ENCODE measurements around the gene NKAP. TPM values are rescaled to one million over a fixed set of nuclear protein-coding genes. Genes with fewer than 3 reads are reported as not detected.
A peak's percentile ranks its signal among the peaks of the same experiment; 100 is the strongest.
"Not testable (repeated sequence)": the region's sequence is repeated elsewhere in the genome, so short reads cannot be mapped to it uniquely, and the experiment has no call there.

NKAP gene
- total RNA-seq = 10 to 100 TPM; 17.1 to 18.7 TPM
- polyA plus RNA-seq = 1 to 10 TPM; 2.4 to 6.3 (median 2.8) TPM
- total RNA-seq = 27.2 to 40.3 (median 33.4) reads per million in 6 experiments

- Mint-ChIP-seq H3K36me3 (peaks cover 0 to 12% (median 0%) of the 10 kb centered on the region in 3 donors), H3K9me3 (no peaks in the 10 kb centered on the region), H3K4me1 (peaks cover 7 to 28% (median 23%) of the 10 kb centered on the region in 4 donors), H3K4me3 (peak within 1 kb of the TSS; percentile 88 to 100 (median 94)), H3K27me3 (no peaks in the 10 kb centered on the region), H3K27ac (peak within 1 kb of the TSS; percentile 90 to 98 (median 97))
- DNase-seq (peak; percentile 46 to 87 (median 78)), ATAC-seq (peak; percentile 85 to 88)
- POLR2A ChIA-PET = interaction anchor here (0.6 to 1.0 kb wide), 3 partner anchors 13 to 472 kb away, joined by 3 to 5 read pairs (median 4); no protein-coding TSS in a partner anchor
Measured at GRCh38 chrX:119943185-119943988, at the start of gene NKAP. Gene NKAP (minus strand): TSS chrX:119943751. CDS start chrX:119943605, 146 bp downstream.

- Mint-ChIP-seq H3K36me3 (no peaks in the 10 kb centered on the region), H3K4me3 (peak overlapping the region; percentile 56 to 87 (median 73)), H3K9me3 (peaks cover 0 to 3% (median 0%) of the 10 kb centered on the region in 9 donors), H3K27me3 (peaks cover 29 to 75% (median 55%) of the 10 kb centered on the region in 5 donors), H3K4me1 (peaks cover 6 to 18% (median 17%) of the 10 kb centered on the region in 4 donors), H3K27ac (no peak overlapping the region)
- POLR2A ChIA-PET = interaction anchor here (0.6 kb wide), 2 partner anchors 119 to 406 kb away, joined by 3 read pairs; no protein-coding TSS in a partner anchor
- peak; percentile 40 to 48 for ATAC-seq
- DNase-seq = no peak
Measured at GRCh38 chrX:119991005-119991787, 47.6 kb upstream of the NKAP start.

GRCh38 chrX:119990556-119991004 lies 47.0 kb upstream of the NKAP start:
- Mint-ChIP-seq H3K9me3 (peaks cover 0 to 3% (median 0%) of the 10 kb centered on the region in 9 donors), H3K4me1 (peaks cover 6 to 18% (median 17%) of the 10 kb centered on the region in 4 donors), H3K27me3 (peaks cover 30 to 75% (median 55%) of the 10 kb centered on the region in 5 donors), H3K4me3 (peak overlapping the region; percentile 56 to 87 (median 73)), H3K27ac (peak overlapping the region in 2 of 10 donors; percentile 22 to 43), H3K36me3 (no peaks in the 10 kb centered on the region)
- DNase-seq (peak in 1 of 10 donors; percentile 3), ATAC-seq (peak; percentile 18 to 39)
- POLR2A ChIA-PET = no interaction called here

DNA sequence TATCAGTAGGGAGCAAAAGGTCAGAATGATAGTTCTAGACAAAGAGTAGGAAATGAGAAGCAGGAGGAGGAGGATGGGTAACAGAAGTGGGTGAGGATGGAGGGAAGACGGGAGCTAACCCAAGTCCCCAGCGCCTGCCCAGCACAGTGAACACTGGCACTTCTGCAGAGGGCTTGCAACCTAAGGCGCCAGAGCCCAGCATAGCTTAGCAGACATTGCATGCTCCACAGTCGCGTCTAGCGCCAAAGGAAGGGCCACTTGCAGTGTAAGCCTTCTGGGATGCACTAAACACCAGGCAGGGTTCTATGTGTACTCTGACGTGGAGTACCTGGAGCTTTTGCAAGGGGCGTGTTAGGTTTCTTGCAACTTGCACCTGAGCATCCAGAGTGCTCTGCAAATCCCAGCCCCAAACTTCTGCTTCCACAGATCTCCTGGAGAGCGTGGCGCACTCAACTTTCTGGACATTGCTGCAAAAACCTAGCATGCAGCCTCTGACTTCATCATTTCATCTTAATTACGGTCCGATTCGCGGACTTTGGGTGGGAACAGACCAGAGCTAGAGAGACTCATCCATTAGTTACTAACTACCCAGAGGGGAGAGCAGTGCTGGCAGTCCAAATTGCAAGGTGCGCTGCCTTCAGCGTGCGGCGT lies 46.5 kb upstream of the NKAP start:
- Mint-ChIP-seq H3K4me3 (peak overlapping the region; percentile 56 to 87 (median 73)), H3K27me3 (peaks cover 28 to 70% (median 52%) of the 10 kb centered on the region in 5 donors), H3K36me3 (no peaks in the 10 kb centered on the region), H3K4me1 (peaks cover 6 to 18% (median 17%) of the 10 kb centered on the region in 4 donors), H3K9me3 (peaks cover 0 to 3% (median 0%) of the 10 kb centered on the region in 9 donors), H3K27ac (peak overlapping the region in 1 of 10 donors; percentile 22)
- ATAC-seq (peak; percentile 59), DNase-seq (no peak)
- POLR2A ChIA-PET = no interaction called here

DNA sequence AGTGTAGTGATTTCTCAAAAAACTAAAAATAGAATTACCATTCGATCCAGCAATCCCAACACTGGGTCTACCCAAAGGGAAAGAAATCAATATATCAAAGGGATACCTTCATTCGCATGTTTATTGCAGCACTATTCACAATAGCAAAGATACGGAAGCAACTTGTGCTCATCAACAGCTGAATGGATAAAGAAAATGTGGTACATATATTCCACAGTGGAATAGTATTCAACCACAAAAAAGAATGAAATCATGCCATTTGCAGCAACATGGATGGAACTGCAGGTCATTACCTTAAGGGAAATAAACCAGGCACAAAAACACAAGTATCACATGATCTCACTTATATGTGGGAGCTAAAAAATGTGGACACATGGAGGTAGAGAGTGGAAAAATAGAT lies 42.7 kb upstream of the NKAP start:
- H3K36me3 Mint-ChIP-seq = no peaks in the 10 kb centered on the region
- peaks cover 3 to 15% (median 11%) of the 10 kb centered on the region in 4 donors for H3K4me1 Mint-ChIP-seq
- peaks cover 0 to 5% (median 0%) of the 10 kb centered on the region in 9 donors for H3K9me3 Mint-ChIP-seq

GRCh38 chrX:119984652-119985051 lies 41.1 kb upstream of the NKAP start:
- H3K36me3 Mint-ChIP-seq = no peaks in the 10 kb centered on the region
- POLR2A ChIA-PET = no interaction called here
- H3K4me1 Mint-ChIP-seq = peaks cover 0 to under 1% (median under 1%) of the 10 kb centered on the region in 4 donors
- DNase-seq (no peak), ATAC-seq (no peak)
- peak overlapping the region in 1 of 10 donors; percentile 34 for H3K27ac Mint-ChIP-seq
- H3K27me3 Mint-ChIP-seq = peaks cover 10 to 35% (median 23%) of the 10 kb centered on the region in 5 donors
- peaks cover 0 to 5% (median 0%) of the 10 kb centered on the region in 9 donors for H3K9me3 Mint-ChIP-seq
- H3K4me3 Mint-ChIP-seq = no peak overlapping the region

More for the DNA sequence above, 42.7 kb upstream of the NKAP start:
- POLR2A ChIA-PET = interaction anchor here (0.7 kb wide), 1 partner anchor 11 kb away, joined by 4 read pairs; no protein-coding TSS in a partner anchor
- H3K27me3 Mint-ChIP-seq = peaks cover 12 to 50% (median 32%) of the 10 kb centered on the region in 5 donors
- DNase-seq (no peak), ATAC-seq (no peak)
- no peak overlapping the region for H3K27ac Mint-ChIP-seq
- H3K4me3 Mint-ChIP-seq = no peak overlapping the region

- POLR2A ChIA-PET = no interaction called here
- Mint-ChIP-seq H3K4me3 (no peak overlapping the region), H3K27ac (no peak overlapping the region), H3K9me3 (peaks cover 0 to 5% (median 0%) of the 10 kb centered on the region in 9 donors), H3K4me1 (no peaks in the 10 kb centered on the region), H3K27me3 (peaks cover 8 to 23% (median 17%) of the 10 kb centered on the region in 5 donors), H3K36me3 (no peaks in the 10 kb centered on the region)
- DNase-seq (no peak), ATAC-seq (no peak)
Measured at GRCh38 chrX:119983494-119983893, 39.9 kb upstream of the NKAP start.

DNA sequence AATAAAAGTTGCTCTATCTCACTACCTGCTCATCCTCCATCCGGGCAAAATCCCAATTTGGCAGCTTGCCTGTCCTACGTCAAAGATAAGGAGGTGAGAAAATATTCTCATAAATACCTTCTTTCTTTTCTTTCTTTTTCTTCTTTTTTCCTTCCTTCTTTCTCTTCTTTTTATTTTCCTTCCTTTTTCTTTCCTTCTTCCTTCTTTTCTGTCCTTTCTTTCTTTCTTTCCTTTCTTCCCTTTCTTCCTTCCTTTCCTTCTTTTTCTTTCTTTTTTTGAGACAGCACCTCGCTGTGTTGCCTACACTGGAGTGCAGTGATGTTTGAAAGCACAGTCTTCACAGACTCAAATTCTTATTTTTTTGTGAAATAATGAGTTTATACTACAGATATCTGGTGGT lies 38.6 kb upstream of the NKAP start:
- no peak overlapping the region for H3K4me3 Mint-ChIP-seq
- POLR2A ChIA-PET = no interaction called here
- no peaks in the 10 kb centered on the region for H3K4me1 Mint-ChIP-seq
- H3K9me3 Mint-ChIP-seq = peaks cover 0 to 5% (median 0%) of the 10 kb centered on the region in 9 donors
- H3K27ac Mint-ChIP-seq = no peak overlapping the region
- no peak for ATAC-seq
- peaks cover 2 to 21% (median 12%) of the 10 kb centered on the region in 5 donors for H3K27me3 Mint-ChIP-seq
- H3K36me3 Mint-ChIP-seq = no peaks in the 10 kb centered on the region
- no peak for DNase-seq

DNA sequence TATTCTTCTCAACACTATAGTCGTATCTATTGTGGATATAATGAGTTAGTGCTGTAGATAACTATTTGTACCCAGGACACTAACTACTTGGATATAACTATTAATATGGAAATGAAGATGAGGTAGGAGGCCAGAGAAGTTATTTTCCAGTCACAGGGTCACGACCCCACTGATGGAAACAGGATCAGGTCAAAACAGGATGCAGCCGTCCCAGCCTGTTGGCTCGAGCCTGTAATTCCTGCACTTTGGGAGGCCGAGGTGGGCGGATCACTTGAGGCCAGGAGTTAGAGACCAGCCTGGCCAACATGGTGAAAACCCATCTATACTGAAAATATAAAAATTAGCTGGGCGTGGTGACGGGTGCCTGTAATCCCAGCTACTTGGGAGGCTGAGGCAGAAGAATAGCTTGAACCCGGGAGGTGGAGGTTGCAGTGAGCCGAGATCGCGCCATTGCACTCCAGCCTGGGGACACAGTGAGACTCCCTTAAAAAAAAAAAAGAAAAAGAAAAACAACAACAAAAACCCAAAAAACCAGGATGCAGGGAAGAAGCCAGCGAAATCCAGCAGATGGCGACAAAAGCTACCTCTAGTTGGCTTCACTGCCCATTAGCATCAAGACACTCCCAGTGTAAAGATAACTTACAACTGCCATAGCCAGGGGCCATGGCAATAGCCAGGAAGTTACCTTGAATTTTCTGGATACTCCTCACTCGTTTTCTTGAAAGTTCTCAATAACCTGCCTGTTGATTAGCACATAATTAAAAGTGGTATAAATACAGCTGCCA lies 37.9 kb upstream of the NKAP start:
- POLR2A ChIA-PET = no interaction called here
- Mint-ChIP-seq H3K9me3 (peaks cover 0 to 5% (median 0%) of the 10 kb centered on the region in 9 donors), H3K4me3 (no peak overlapping the region), H3K27ac (no peak overlapping the region), H3K36me3 (no peaks in the 10 kb centered on the region), H3K27me3 (peaks cover 2 to 19% (median 12%) of the 10 kb centered on the region in 5 donors), H3K4me1 (no peaks in the 10 kb centered on the region)
- no peak for DNase-seq
- no peak for ATAC-seq

- ATAC-seq, H3K36me3 Mint-ChIP-seq, H3K27ac Mint-ChIP-seq, H3K4me3 Mint-ChIP-seq, H3K4me1 Mint-ChIP-seq, H3K9me3 Mint-ChIP-seq, DNase-seq, POLR2A ChIA-PET, H3K27me3 Mint-ChIP-seq: not testable (repeated sequence)
Measured at GRCh38 chrX:119977172-119977571, 33.6 kb upstream of the NKAP start.

- no peak overlapping the region for H3K4me3 Mint-ChIP-seq
- DNase-seq = no peak
- H3K27me3 Mint-ChIP-seq = no peaks in the 10 kb centered on the region
Measured at GRCh38 chrX:119971184-119971583, 27.6 kb upstream of the NKAP start.

More at GRCh38 chrX:119971184-119971583, 27.6 kb upstream of the NKAP start:
- ATAC-seq = no peak
- POLR2A ChIA-PET = no interaction called here
- H3K27ac Mint-ChIP-seq = no peak overlapping the region
- no peaks in the 10 kb centered on the region for H3K4me1 Mint-ChIP-seq
- no peaks in the 10 kb centered on the region for H3K36me3 Mint-ChIP-seq
- H3K9me3 Mint-ChIP-seq = peaks cover 0 to 2% (median 0%) of the 10 kb centered on the region in 9 donors

Measured in naive thymus-derived CD8-positive, alpha-beta T cell (primary cell).